GM04504 (cell line): Measurements from ENCODE around the gene TMA7B.

Experiments used
- DNase-seq: peaks from one replicate; pipeline ENCODE4 v3.0.0-alpha.2; 2012; ENCODE audit warnings: low read depth

TMA7B gene

GRCh38 chr22:39954584-39955055 lies 5.6 kb upstream of the TMA7B start:
- no peak for DNase-seq

GRCh38 chr22:39955675-39956074 lies 4.5 kb upstream of the TMA7B start:
- no peak for DNase-seq

- DNase-seq = no peak
Observed at GRCh38 chr22:39956932-39957664, 3.1 kb upstream of the TMA7B start.

- no peak for DNase-seq
Observed at GRCh38 chr22:39958009-39958711, 2.0 kb upstream of the TMA7B start.

GRCh38 chr22:39958949-39959639 lies 1.1 kb upstream of the TMA7B start:
- DNase-seq = no peak

GRCh38 chr22:39960791-39961746 lies 872 bp downstream of the TMA7B start:
- DNase-seq = peak; percentile 49

GRCh38 chr22:39962071-39962470 lies 1.9 kb downstream of the TMA7B start:
- no peak for DNase-seq

- no peak for DNase-seq
Observed at GRCh38 chr22:39965748-39966147, 5.6 kb downstream of the TMA7B start.

- DNase-seq = no peak
Observed at GRCh38 chr22:39966470-39966869, 6.3 kb downstream of the TMA7B start.

- no peak for DNase-seq
Observed at GRCh38 chr22:39967103-39967829, 7.1 kb downstream of the TMA7B start.

GRCh38 chr22:39967996-39968972 lies 8.1 kb downstream of the TMA7B start:
- DNase-seq = no peak

GRCh38 chr22:39970742-39971141 lies 10.5 kb downstream of the TMA7B start:
- DNase-seq = no peak

- DNase-seq = no peak
Observed at GRCh38 chr22:39972641-39973040, 12.4 kb downstream of the TMA7B start.

- DNase-seq = no peak
Observed at GRCh38 chr22:39973656-39974055, 13.5 kb downstream of the TMA7B start.

GRCh38 chr22:39974065-39974464 lies 13.9 kb downstream of the TMA7B start:
- DNase-seq = no peak

GRCh38 chr22:39979048-39979447 lies 18.9 kb downstream of the TMA7B start:
- DNase-seq = no peak

GRCh38 chr22:39979458-39979857 lies 19.3 kb downstream of the TMA7B start:
- DNase-seq = no peak

GRCh38 chr22:39980596-39980995 lies 20.4 kb downstream of the TMA7B start:
- no peak for DNase-seq

GRCh38 chr22:39983346-39983745 lies 23.1 kb downstream of the TMA7B start:
- DNase-seq = no peak

- no peak for DNase-seq
Observed at GRCh38 chr22:39984006-39984405, 23.8 kb downstream of the TMA7B start.
